Measurements from ENCODE around the gene POPDC2. TPM values are rescaled to one million over a fixed set of nuclear protein-coding genes. Genes with fewer than 3 reads are reported as not detected.

Gene POPDC2
- total RNA-seq, 1 experiment from 2014 or later = 0.10 TPM

- no peaks in the 10 kb centered on the region for H3K27me3 ChIP-seq
- peak in 1 of 2 experiments; percentile 49 for DNase-seq
- H3K9me3 ChIP-seq (replicated peaks) = no peaks in the 10 kb centered on the region
- peaks cover 20% of the 10 kb centered on the region for H3K4me1 ChIP-seq
- peak overlapping the region; percentile 45 for H3K4me3 ChIP-seq
- no peaks in the 10 kb centered on the region for H3K36me3 ChIP-seq
- H3K27ac ChIP-seq = peak overlapping the region; percentile 82
These were observed 22.5 kb downstream of the POPDC2 start for GRCh38 chr3:119637679-119638477.

GRCh38 chr3:119636891-119637611 lies 23.3 kb downstream of the POPDC2 start:
- Histone ChIP-seq H3K27me3 (no peaks in the 10 kb centered on the region), H3K4me3 (no peak overlapping the region), H3K9me3 (replicated peaks) (no peaks in the 10 kb centered on the region), H3K27ac (peak overlapping the region; percentile 82), H3K36me3 (no peaks in the 10 kb centered on the region), H3K4me1 (peaks cover 16% of the 10 kb centered on the region)
- DNase-seq = no peak

GRCh38 chr3:119636249-119636648 lies 24.1 kb downstream of the POPDC2 start:
- Histone ChIP-seq H3K36me3 (no peaks in the 10 kb centered on the region), H3K27me3 (no peaks in the 10 kb centered on the region), H3K4me3 (no peak overlapping the region), H3K9me3 (replicated peaks) (no peaks in the 10 kb centered on the region), H3K27ac (no peak overlapping the region), H3K4me1 (peaks cover 18% of the 10 kb centered on the region)
- no peak for DNase-seq

GRCh38 chr3:119635719-119636118 lies 24.7 kb downstream of the POPDC2 start:
- H3K4me1 ChIP-seq = peaks cover 20% of the 10 kb centered on the region
- no peak overlapping the region for H3K27ac ChIP-seq
- no peaks in the 10 kb centered on the region for H3K27me3 ChIP-seq
- H3K4me3 ChIP-seq = no peak overlapping the region
- no peak for DNase-seq
- H3K36me3 ChIP-seq = no peaks in the 10 kb centered on the region
- H3K9me3 ChIP-seq (replicated peaks) = no peaks in the 10 kb centered on the region

GRCh38 chr3:119632829-119633228 lies 27.6 kb downstream of the POPDC2 start:
- Histone ChIP-seq H3K4me3 (no peak overlapping the region), H3K9me3 (replicated peaks) (no peaks in the 10 kb centered on the region), H3K36me3 (no peaks in the 10 kb centered on the region), H3K27ac (no peak overlapping the region), H3K4me1 (peaks cover 11% of the 10 kb centered on the region), H3K27me3 (no peaks in the 10 kb centered on the region)
- DNase-seq = no peak

- DNase-seq = no peak
- Histone ChIP-seq H3K4me1 (peaks cover 7% of the 10 kb centered on the region; the same call in 1 of the 2 replicates), H3K4me3 (no peak overlapping the region), H3K27ac (no peak overlapping the region), H3K9me3 (replicated peaks) (no peaks in the 10 kb centered on the region), H3K27me3 (no peaks in the 10 kb centered on the region), H3K36me3 (no peaks in the 10 kb centered on the region)
These were observed 28.2 kb downstream of the POPDC2 start for GRCh38 chr3:119632216-119632615.

- H3K4me3 ChIP-seq = no peak overlapping the region
- H3K9me3 ChIP-seq (replicated peaks) = no peaks in the 10 kb centered on the region
- H3K4me1 ChIP-seq = peaks cover 7% of the 10 kb centered on the region; the same call in 1 of the 2 replicates
- H3K27ac ChIP-seq = no peak overlapping the region
- no peaks in the 10 kb centered on the region for H3K27me3 ChIP-seq
- DNase-seq = no peak
- H3K36me3 ChIP-seq = no peaks in the 10 kb centered on the region
These were observed 28.9 kb downstream of the POPDC2 start for GRCh38 chr3:119631516-119631915.

GRCh38 chr3:119630880-119631329 lies 29.5 kb downstream of the POPDC2 start:
- H3K4me1 ChIP-seq = peaks cover 7% of the 10 kb centered on the region; the same call in 1 of the 2 replicates

GRCh38 chr3:119630128-119630879 lies 30.1 kb downstream of the POPDC2 start:
- no peak overlapping the region for H3K27ac ChIP-seq
- H3K4me3 ChIP-seq = no peak overlapping the region

More at GRCh38 chr3:119630880-119631329, 29.5 kb downstream of the POPDC2 start:
- Histone ChIP-seq H3K27me3 (no peaks in the 10 kb centered on the region), H3K36me3 (no peaks in the 10 kb centered on the region), H3K4me3 (no peak overlapping the region), H3K27ac (no peak overlapping the region), H3K9me3 (replicated peaks) (no peaks in the 10 kb centered on the region)
- no peak for DNase-seq

GRCh38 chr3:119628816-119629445 lies 31.5 kb downstream of the POPDC2 start:
- Histone ChIP-seq H3K9me3 (replicated peaks) (no peaks in the 10 kb centered on the region), H3K27me3 (no peaks in the 10 kb centered on the region), H3K27ac (no peak overlapping the region), H3K4me1 (peaks cover 7% of the 10 kb centered on the region; the same call in 1 of the 2 replicates), H3K4me3 (no peak overlapping the region), H3K36me3 (no peaks in the 10 kb centered on the region)
- DNase-seq = no peak

More at GRCh38 chr3:119630128-119630879, 30.1 kb downstream of the POPDC2 start:
- no peak for DNase-seq
- no peaks in the 10 kb centered on the region for H3K36me3 ChIP-seq
- no peaks in the 10 kb centered on the region for H3K9me3 ChIP-seq (replicated peaks)
- peaks cover 7% of the 10 kb centered on the region; the same call in 1 of the 2 replicates for H3K4me1 ChIP-seq
- no peaks in the 10 kb centered on the region for H3K27me3 ChIP-seq

GRCh38 chr3:119628390-119628789 lies 32.0 kb downstream of the POPDC2 start:
- no peak overlapping the region for H3K27ac ChIP-seq

GRCh38 chr3:119627461-119627860 lies 32.9 kb downstream of the POPDC2 start:
- H3K4me1 ChIP-seq = peaks cover 7% of the 10 kb centered on the region; the same call in 1 of the 2 replicates
- no peaks in the 10 kb centered on the region for H3K27me3 ChIP-seq
- H3K9me3 ChIP-seq (replicated peaks) = no peaks in the 10 kb centered on the region
- DNase-seq = no peak
- H3K4me3 ChIP-seq = no peak overlapping the region
- H3K36me3 ChIP-seq = no peaks in the 10 kb centered on the region
- H3K27ac ChIP-seq = no peak overlapping the region

More at GRCh38 chr3:119628390-119628789, 32.0 kb downstream of the POPDC2 start:
- H3K4me3 ChIP-seq = no peak overlapping the region
- DNase-seq = no peak
- H3K36me3 ChIP-seq = no peaks in the 10 kb centered on the region
- H3K4me1 ChIP-seq = peaks cover 7% of the 10 kb centered on the region; the same call in 1 of the 2 replicates
- no peaks in the 10 kb centered on the region for H3K9me3 ChIP-seq (replicated peaks)
- H3K27me3 ChIP-seq = no peaks in the 10 kb centered on the region

GRCh38 chr3:119626196-119626595 lies 34.2 kb downstream of the POPDC2 start:
- no peak for DNase-seq
- H3K4me1 ChIP-seq = peaks cover 5% of the 10 kb centered on the region; the same call in 1 of the 2 replicates
- H3K27me3 ChIP-seq = no peaks in the 10 kb centered on the region
- H3K27ac ChIP-seq = no peak overlapping the region
- no peaks in the 10 kb centered on the region for H3K36me3 ChIP-seq
- H3K9me3 ChIP-seq (replicated peaks) = no peaks in the 10 kb centered on the region
- no peak overlapping the region for H3K4me3 ChIP-seq

All from SJCRH30 (cell line).